Activated T-cell treated with anti-CD3 and anti-CD28 coated beads, Interleukin-2, amount 50 U/mL, for 72 hours (primary cell): Measurements from ENCODE around the gene ACTL10. TPM values are rescaled to one million over a fixed set of nuclear protein-coding genes. Genes with fewer than 3 reads are reported as not detected.
"Not testable (repeated sequence)": the region's sequence is repeated elsewhere in the genome, so short reads cannot be mapped to it uniquely, and the experiment has no call there.

Experiments used
- ATAC-seq, 2 donors: fragments of 150-1000 bp; cut with Tn5 transposase; replicated peaks in 1 of 2; 2 replicates each; pipeline ENCODE4 v1.10.0; 2021; ENCODE audit warnings: moderate library complexity in 2 of 2, mild to moderate bottlenecking in 1 of 2
- DNase-seq, 2 donors: peaks; one replicate each; pipeline ENCODE4 v3.0.0; 2021 to 2022; ENCODE audit warnings: mixed read lengths in 1 of 2
- H3K27ac Mint-ChIP-seq: one replicate; pipeline ENCODE4 v1.8.0; 2022; ENCODE audit warnings: mild to moderate bottlenecking, moderate library complexity, mixed read lengths
- H3K27me3 Mint-ChIP-seq: one replicate; pipeline ENCODE4 v1.8.0; 2022; ENCODE audit warnings: low read depth, mixed read lengths
- H3K36me3 Mint-ChIP-seq, 2 donors: one replicate each; pipeline ENCODE4 v1.8.0; 2022; ENCODE audit warnings: mixed read lengths in 2 of 2, mild to moderate bottlenecking in 1 of 2; ENCODE audit not compliant: insufficient read depth in 2 of 2
- H3K4me1 Mint-ChIP-seq: one replicate; pipeline ENCODE4 v1.8.0; 2022; ENCODE audit warnings: low read depth, mixed read lengths
- H3K4me3 Mint-ChIP-seq, 2 donors: one replicate each; pipeline ENCODE4 v1.8.0; 2022; ENCODE audit warnings: mild to moderate bottlenecking in 2 of 2, mixed read lengths in 2 of 2, moderate library complexity in 2 of 2
- H3K9me3 Mint-ChIP-seq, 2 donors: one replicate each; pipeline ENCODE4 v1.8.0; 2022; ENCODE audit warnings: mixed read lengths in 2 of 2
- total RNA-seq, 2 donors: library from RNA; stranded (reverse); gene quantifications; one replicate each; pipeline ENCODE4 v1.2.3, GENCODE V29; 2022

The ACTL10 gene
- total RNA-seq, result 1 to 10 TPM; 1.4 to 1.8 TPM

- no peaks in the 10 kb centered on the region for H3K9me3 Mint-ChIP-seq
- no peaks in the 10 kb centered on the region for H3K27me3 Mint-ChIP-seq
- peak within 1 kb of the TSS; percentile 29 for H3K27ac Mint-ChIP-seq
- ATAC-seq (peak; percentile 55 to 59), DNase-seq (peak; percentile 89)
- H3K36me3 Mint-ChIP-seq, result peaks cover 0 to 2% of the 10 kb centered on the region in 2 donors
- H3K4me3 Mint-ChIP-seq, result peak within 1 kb of the TSS; percentile 87 to 95
- peaks cover 41% of the 10 kb centered on the region for H3K4me1 Mint-ChIP-seq
These were observed at the start of gene ACTL10 for GRCh38 chr20:33666293-33667244. ACTL10 (plus strand) TSS chr20:33666943; CDS start chr20:33667498, 555 bp downstream.

GRCh38 chr20:33621717-33622400, 44.9 kb upstream of the ACTL10 start:
- DNase-seq (no peak), ATAC-seq (no peak)
- no peak overlapping the region for H3K27ac Mint-ChIP-seq
- no peaks in the 10 kb centered on the region for H3K9me3 Mint-ChIP-seq
- H3K4me1 Mint-ChIP-seq, result peaks cover 4% of the 10 kb centered on the region
- peaks cover 0 to 11% of the 10 kb centered on the region in 2 donors for H3K36me3 Mint-ChIP-seq
- no peak overlapping the region for H3K4me3 Mint-ChIP-seq
- no peaks in the 10 kb centered on the region for H3K27me3 Mint-ChIP-seq

DNA sequence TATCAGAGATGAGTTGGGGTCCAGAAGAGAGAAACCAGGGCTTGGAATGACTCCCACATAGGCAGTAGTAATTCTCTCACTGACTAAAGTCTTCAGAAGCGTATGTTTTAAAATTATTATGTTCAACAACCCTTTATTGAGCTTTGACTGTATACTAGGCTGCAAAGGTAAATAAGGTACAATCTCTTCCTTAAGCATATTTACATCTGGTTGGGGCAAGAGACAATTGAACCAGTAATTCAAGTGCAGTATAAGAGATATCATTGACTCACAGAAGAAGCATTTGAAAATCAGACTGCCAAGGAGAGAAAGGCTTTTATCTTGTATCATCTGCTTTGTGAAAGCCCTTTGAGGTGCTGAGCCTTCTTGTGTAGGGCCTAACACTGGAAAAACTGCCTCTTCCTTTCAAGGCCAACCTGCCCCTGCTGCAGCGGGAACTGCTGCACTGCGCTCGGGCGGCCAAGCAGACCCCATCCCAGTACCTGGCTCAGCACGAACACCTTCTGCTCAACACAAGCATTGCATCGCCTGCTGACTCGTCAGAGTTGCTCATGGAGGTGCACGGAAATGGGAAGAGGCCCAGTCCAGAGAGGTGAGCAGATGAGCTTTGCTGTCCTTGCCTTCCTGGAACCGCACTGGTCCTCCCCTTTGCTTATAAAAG, 43.9 kb upstream of the ACTL10 start:
- DNase-seq (no peak), ATAC-seq (no peak)
- H3K4me3 Mint-ChIP-seq, result no peak overlapping the region
- peaks cover 0 to 11% of the 10 kb centered on the region in 2 donors for H3K36me3 Mint-ChIP-seq
- H3K27me3 Mint-ChIP-seq, result no peaks in the 10 kb centered on the region
- H3K9me3 Mint-ChIP-seq, result no peaks in the 10 kb centered on the region
- H3K27ac Mint-ChIP-seq, result no peak overlapping the region
- peaks cover 4% of the 10 kb centered on the region for H3K4me1 Mint-ChIP-seq

GRCh38 chr20:33624399-33624798, 42.3 kb upstream of the ACTL10 start:
- ATAC-seq, result peak in 1 of 2 donors; percentile 60
- no peak for DNase-seq
- H3K4me3 Mint-ChIP-seq, result peak overlapping the region in 1 of 2 donors; percentile 8
- no peaks in the 10 kb centered on the region for H3K27me3 Mint-ChIP-seq
- H3K9me3 Mint-ChIP-seq, result no peaks in the 10 kb centered on the region
- H3K36me3 Mint-ChIP-seq, result peaks cover 0 to 13% of the 10 kb centered on the region in 2 donors
- H3K27ac Mint-ChIP-seq, result peak overlapping the region; percentile 53
- H3K4me1 Mint-ChIP-seq, result peaks cover 4% of the 10 kb centered on the region

DNA sequence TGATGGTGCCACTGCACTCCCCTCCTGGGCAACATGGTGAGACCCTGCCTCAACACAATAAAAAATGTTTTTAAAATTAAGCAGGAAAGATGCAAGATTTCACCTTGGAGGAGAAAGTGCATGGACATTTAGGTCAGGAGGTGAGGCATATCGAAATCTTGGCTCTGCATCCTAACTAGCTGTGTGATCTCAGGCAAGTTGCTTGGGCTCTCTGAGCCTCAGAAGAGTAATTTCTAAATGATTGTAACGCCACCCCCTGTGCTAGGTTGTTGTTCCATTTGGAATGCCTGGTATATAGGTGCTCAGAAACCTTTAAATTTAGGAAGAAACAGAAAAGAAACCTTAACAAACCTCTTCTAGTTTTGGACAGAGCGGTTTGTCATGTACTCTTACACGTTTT, 40.6 kb upstream of the ACTL10 start:
- Mint-ChIP-seq H3K27ac (no peak overlapping the region), H3K27me3 (no peaks in the 10 kb centered on the region), H3K36me3 (peaks cover 0 to 13% of the 10 kb centered on the region in 2 donors), H3K4me3 (no peak overlapping the region), H3K4me1 (peaks cover 4% of the 10 kb centered on the region), H3K9me3 (no peaks in the 10 kb centered on the region)
- ATAC-seq (no peak), DNase-seq (no peak)

GRCh38 chr20:33627577-33628216, 39.0 kb upstream of the ACTL10 start:
- Mint-ChIP-seq H3K4me1 (peaks cover 4% of the 10 kb centered on the region), H3K36me3 (peaks cover 0 to 13% of the 10 kb centered on the region in 2 donors), H3K27ac (peak overlapping the region; percentile 38), H3K4me3 (no peak overlapping the region), H3K27me3 (no peaks in the 10 kb centered on the region), H3K9me3 (no peaks in the 10 kb centered on the region)
- DNase-seq, result no peak
- ATAC-seq, result no peak

GRCh38 chr20:33629533-33629932, 37.2 kb upstream of the ACTL10 start:
- DNase-seq (no peak), ATAC-seq (no peak)
- no peaks in the 10 kb centered on the region for H3K9me3 Mint-ChIP-seq
- H3K27ac Mint-ChIP-seq, result peak overlapping the region; percentile 31
- peaks cover 0 to 7% of the 10 kb centered on the region in 2 donors for H3K36me3 Mint-ChIP-seq
- no peaks in the 10 kb centered on the region for H3K27me3 Mint-ChIP-seq
- peaks cover 9% of the 10 kb centered on the region for H3K4me1 Mint-ChIP-seq
- no peak overlapping the region for H3K4me3 Mint-ChIP-seq

GRCh38 chr20:33629979-33630378, 36.8 kb upstream of the ACTL10 start:
- peaks cover 0 to 6% of the 10 kb centered on the region in 2 donors for H3K36me3 Mint-ChIP-seq
- DNase-seq (no peak), ATAC-seq (no peak)
- no peaks in the 10 kb centered on the region for H3K27me3 Mint-ChIP-seq
- H3K4me1 Mint-ChIP-seq, result peaks cover 8% of the 10 kb centered on the region
- H3K9me3 Mint-ChIP-seq, result no peaks in the 10 kb centered on the region
- no peak overlapping the region for H3K4me3 Mint-ChIP-seq
- H3K27ac Mint-ChIP-seq, result no peak overlapping the region

GRCh38 chr20:33630507-33630906, 36.2 kb upstream of the ACTL10 start:
- peaks cover 0 to 2% of the 10 kb centered on the region in 2 donors for H3K36me3 Mint-ChIP-seq

DNA sequence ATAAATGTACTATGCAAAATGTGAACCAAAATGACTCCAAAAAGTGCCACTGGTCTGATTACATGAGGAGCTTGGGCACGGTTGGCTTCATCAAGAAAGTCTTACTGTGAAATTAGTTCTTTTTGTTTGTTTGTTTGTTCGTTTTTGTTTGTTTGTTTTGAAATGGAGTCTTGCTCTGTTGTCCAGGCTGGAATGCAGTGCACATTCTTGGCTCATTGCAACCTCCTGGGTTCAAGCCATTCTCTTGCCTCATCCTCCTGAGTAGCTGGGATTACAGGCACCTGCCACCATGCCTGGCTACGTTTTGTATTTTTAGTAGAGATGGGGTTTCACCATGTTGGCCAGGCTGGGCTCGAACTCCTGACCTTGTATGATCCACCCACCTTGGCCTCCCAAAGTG, 34.8 kb upstream of the ACTL10 start:
- H3K27me3 Mint-ChIP-seq, H3K36me3 Mint-ChIP-seq, H3K4me3 Mint-ChIP-seq, H3K9me3 Mint-ChIP-seq, ATAC-seq, DNase-seq, H3K4me1 Mint-ChIP-seq, H3K27ac Mint-ChIP-seq: not testable (repeated sequence)

More at GRCh38 chr20:33630507-33630906, 36.2 kb upstream of the ACTL10 start:
- no peak for DNase-seq
- Mint-ChIP-seq H3K27me3 (no peaks in the 10 kb centered on the region), H3K27ac (no peak overlapping the region), H3K9me3 (no peaks in the 10 kb centered on the region), H3K4me1 (peaks cover 8% of the 10 kb centered on the region), H3K4me3 (no peak overlapping the region)
- ATAC-seq, result no peak

GRCh38 chr20:33635341-33635740, 31.4 kb upstream of the ACTL10 start:
- Mint-ChIP-seq H3K9me3 (no peaks in the 10 kb centered on the region), H3K27me3 (no peaks in the 10 kb centered on the region), H3K36me3 (peaks cover 0 to 5% of the 10 kb centered on the region in 2 donors), H3K4me1 (peaks cover 8% of the 10 kb centered on the region), H3K27ac (no peak overlapping the region), H3K4me3 (no peak overlapping the region)
- no peak for ATAC-seq
- DNase-seq, result no peak

DNA sequence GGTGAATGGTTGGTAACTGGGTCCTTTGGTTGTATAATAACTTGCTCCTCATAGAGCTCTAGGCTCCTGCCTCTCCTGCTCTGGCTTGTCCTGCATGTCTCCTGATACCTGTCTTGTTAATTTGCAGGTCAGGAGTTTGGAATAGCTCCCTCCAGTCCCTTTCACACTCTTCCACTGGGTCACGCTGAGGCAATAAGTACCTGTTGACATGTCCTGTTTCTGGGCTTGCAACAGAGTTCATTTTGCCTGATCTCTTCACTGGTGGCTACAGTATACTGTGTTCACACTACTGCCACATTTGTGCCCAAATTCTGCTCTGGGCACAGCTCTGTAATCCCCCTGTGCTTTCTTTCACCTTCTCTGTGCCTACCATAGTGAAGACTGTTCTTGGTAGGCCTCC, 30.0 kb upstream of the ACTL10 start:
- H3K9me3 Mint-ChIP-seq, result no peaks in the 10 kb centered on the region
- no peak overlapping the region for H3K4me3 Mint-ChIP-seq
- no peaks in the 10 kb centered on the region for H3K27me3 Mint-ChIP-seq
- ATAC-seq, result no peak
- H3K4me1 Mint-ChIP-seq, result peaks cover 8% of the 10 kb centered on the region
- H3K36me3 Mint-ChIP-seq, result peaks cover 0 to 10% of the 10 kb centered on the region in 2 donors
- no peak overlapping the region for H3K27ac Mint-ChIP-seq
- DNase-seq, result no peak
